Activated CD4-positive, alpha-beta T cell treated with anti-CD3 and anti-CD28 coated beads for 1 hour (primary cell): ENCODE results near the gene ZNF780A.
"Not testable (repeated sequence)": the region's sequence is repeated elsewhere in the genome, so short reads cannot be mapped to it uniquely, and the experiment has no call there.

Experiments
- DNase-seq: peaks from one replicate; pipeline ENCODE4 v3.0.0-alpha.2; 2020

ZNF780A gene

GRCh38 chr19:40090241-40091204, at the start of gene ZNF780A:
ZNF780A (minus strand) TSS chr19:40090943; CDS start chr19:40084753, 6,190 bp downstream.
- DNase-seq = peak; percentile 65

GRCh38 chr19:40139533-40140287, 49.0 kb upstream of the ZNF780A start:
- no peak for DNase-seq

- no peak for DNase-seq
Measured at GRCh38 chr19:40136818-40137217, 46.1 kb upstream of the ZNF780A start.

GRCh38 chr19:40134866-40135265, 44.1 kb upstream of the ZNF780A start:
- no peak for DNase-seq

- no peak for DNase-seq
Measured at GRCh38 chr19:40133491-40133890, 42.7 kb upstream of the ZNF780A start.

GRCh38 chr19:40130013-40130412, 39.3 kb upstream of the ZNF780A start:
- no peak for DNase-seq

- no peak for DNase-seq
Measured at GRCh38 chr19:40129425-40129824, 38.7 kb upstream of the ZNF780A start.

- DNase-seq = no peak
Measured at GRCh38 chr19:40128991-40129390, 38.2 kb upstream of the ZNF780A start.

GRCh38 chr19:40119380-40119779, 28.6 kb upstream of the ZNF780A start:
- DNase-seq = no peak

GRCh38 chr19:40118638-40119037, 27.9 kb upstream of the ZNF780A start:
- DNase-seq = not testable (repeated sequence)

- DNase-seq = no peak
Measured at GRCh38 chr19:40116075-40116474, 25.3 kb upstream of the ZNF780A start.

GRCh38 chr19:40114119-40114518, 23.4 kb upstream of the ZNF780A start:
- not testable (repeated sequence) for DNase-seq

GRCh38 chr19:40112271-40112670, 21.5 kb upstream of the ZNF780A start:
- DNase-seq = not testable (repeated sequence)

GRCh38 chr19:40110570-40110969, 19.8 kb upstream of the ZNF780A start:
- DNase-seq = no peak

- DNase-seq = no peak
Measured at GRCh38 chr19:40104754-40105153, 14.0 kb upstream of the ZNF780A start.

- no peak for DNase-seq
Measured at GRCh38 chr19:40103600-40103999, 12.9 kb upstream of the ZNF780A start.

GRCh38 chr19:40101813-40102212, 11.1 kb upstream of the ZNF780A start:
- DNase-seq = no peak

GRCh38 chr19:40093416-40093815, 2.7 kb upstream of the ZNF780A start:
- DNase-seq = no peak

- no peak for DNase-seq
Measured at GRCh38 chr19:40091205-40092129, 724 bp upstream of the ZNF780A start.

- DNase-seq = no peak
Measured at GRCh38 chr19:40089462-40089861, 1.3 kb downstream of the ZNF780A start.

- DNase-seq = no peak
Measured at GRCh38 chr19:40088299-40089047, 2.3 kb downstream of the ZNF780A start.

- no peak for DNase-seq
Measured at GRCh38 chr19:40084948-40085347, 5.8 kb downstream of the ZNF780A start.
